Gastroesophageal sphincter (tissue), 4 donors: ENCODE data around the gene SETD9. TPM values are rescaled to one million over a fixed set of nuclear protein-coding genes. Genes with fewer than 3 reads are reported as not detected.
A peak's percentile ranks its signal among the peaks of the same experiment; 100 is the strongest.

Source experiments
- ATAC-seq: fragments of 150-250 bp; one replicate; pipeline ENCODE4 v1.9.1; 2016; ENCODE audit warnings: mild to moderate bottlenecking, moderate library complexity
- H3K27ac ChIP-seq, 4 donors: fragments of 200-600 bp; sonication (generic) in 3 of 4; 1 replicate in 3 of 4; 2 replicates in 1 of 4; pipeline ENCODE4 v1.5.1; 2016 to 2019
- H3K27me3 ChIP-seq: fragments of 200-600 bp; sonication (generic); one replicate; pipeline ENCODE4 v1.5.1; 2019
- H3K36me3 ChIP-seq, 2 donors: fragments of 200-600 bp; sonication (generic); one replicate each; pipeline ENCODE4 v1.5.1; 2019; ENCODE audit warnings: control low read depth in 1 of 2
- H3K4me1 ChIP-seq, 3 donors: fragments of 200-600 bp; sonication (generic); 1 replicate in 2 of 3; 2 replicates in 1 of 3; pipeline ENCODE4 v1.5.1; 2016 to 2019; ENCODE audit warnings: control low read depth in 2 of 3
- H3K4me3 ChIP-seq, 2 donors: fragments of 200-600 bp; sonication (generic); one replicate each; pipeline ENCODE4 v1.5.1; 2019; ENCODE audit warnings: mild to moderate bottlenecking in 1 of 2, moderate library complexity in 1 of 2
- H3K9me3 ChIP-seq, 3 donors: fragments of 200-600 bp; sonication (generic); one replicate each; pipeline ENCODE4 v1.5.1; 2017 to 2019; ENCODE audit warnings: control low read depth in 2 of 3
- CTCF ChIP-seq, 4 experiments: fragments of 200-600 bp in 2 of 4; fragments of 450-650 bp in 2 of 4; sonication (generic) in 1 of 4; IDR thresholded peaks; one replicate each; pipeline ENCODE4 v1.5.1; 2017 to 2019; ENCODE audit warnings: antibody characterized with exemption in 4 of 4, mild to moderate bottlenecking in 2 of 4, moderate library complexity in 2 of 4
- EP300 ChIP-seq: sonication (generic); formaldehyde crosslinking; IDR thresholded peaks from one replicate; pipeline ENCODE4 v1.6.1; 2017; ENCODE audit warnings: antibody characterized with exemption, mild to moderate bottlenecking
- POLR2A ChIP-seq, 2 donors: fragments of 450-650 bp; IDR thresholded peaks; one replicate each; pipeline ENCODE4 v1.6.1; 2017; ENCODE audit warnings: antibody characterized with exemption in 2 of 2, mild to moderate bottlenecking in 2 of 2, moderate library complexity in 1 of 2
- POLR2AphosphoS5 ChIP-seq: sonication (generic); formaldehyde crosslinking; IDR thresholded peaks from one replicate; pipeline ENCODE4 v1.6.1; 2017; ENCODE audit warnings: antibody characterized with exemption
- WGBS, 2 donors: methylation state at CpG; one replicate each; pipeline ENCODE4 v1.1.5; 2018; ENCODE audit warnings: low coverage in 1 of 2; 5-methylcytosine and 5-hydroxymethylcytosine counted together
- total RNA-seq, 4 donors: library from RNA; depleted of rRNA; stranded (reverse); fragments of >200 nt; gene quantifications; one replicate each; pipeline ENCODE4 v1.1.0, GENCODE V29; 2016

The SETD9 gene
- total RNA-seq, 4 donors from 2014 or later, result 5.9 to 19.6 (median 15.5) TPM

- no peak for TF ChIP-seq CTCF (IDR thresholded peaks at IDR 0.05)
- no peak for TF ChIP-seq POLR2A (IDR thresholded peaks at IDR 0.05)
- TF ChIP-seq EP300, result no peak
- TF ChIP-seq POLR2AphosphoS5, result no peak
- ATAC-seq, result no peak
Observed at GRCh38 chr5:56947052-56947451, 37.7 kb downstream of the SETD9 start.

GRCh38 chr5:56950626-56951125 is 41.3 kb downstream of the SETD9 start:
- H3K36me3 ChIP-seq, result peaks cover 0 to 14% of the 10 kb centered on the region in 2 donors
- H3K27ac ChIP-seq, result peak overlapping the region; percentile 54 to 96 (median 92)
- WGBS, 2 donors, result 0% methylated on average over 14 to 16 of the region's 33 CpGs
- ATAC-seq, result peak; percentile 49
- no peaks in the 10 kb centered on the region for H3K27me3 ChIP-seq
- no peaks in the 10 kb centered on the region for H3K9me3 ChIP-seq
- peaks cover 0 to 36% (median 0%) of the 10 kb centered on the region in 3 donors for H3K4me1 ChIP-seq
- H3K4me3 ChIP-seq, result peak overlapping the region; percentile 70 to 78
- TF ChIP-seq POLR2A (IDR thresholded peaks at IDR 0.05), result no peak
- no peak for TF ChIP-seq POLR2AphosphoS5
- no peak for TF ChIP-seq CTCF (IDR thresholded peaks at IDR 0.05)
- TF ChIP-seq EP300, result no peak

More at GRCh38 chr5:56947052-56947451, 37.7 kb downstream of the SETD9 start:
- Histone ChIP-seq H3K27ac (no peak overlapping the region), H3K36me3 (peaks cover 0 to 48% of the 10 kb centered on the region in 2 donors), H3K4me3 (no peak overlapping the region), H3K4me1 (peaks cover 0 to 28% (median 0%) of the 10 kb centered on the region in 3 donors), H3K9me3 (no peaks in the 10 kb centered on the region), H3K27me3 (no peaks in the 10 kb centered on the region)

- no peak for TF ChIP-seq EP300
- no peak for TF ChIP-seq POLR2AphosphoS5
- TF ChIP-seq POLR2A (IDR thresholded peaks at IDR 0.05), result no peak
- no peak for TF ChIP-seq CTCF (IDR thresholded peaks at IDR 0.05)
- peak overlapping the region; percentile 54 to 96 (median 92) for H3K27ac ChIP-seq
- WGBS, 2 donors, result 0% methylated on average over 1 of the region's 85 CpGs; no CpG with 5 or more reads in 1 of the 2 donors
- peaks cover 0 to 8% of the 10 kb centered on the region in 2 donors for H3K36me3 ChIP-seq
- peak overlapping the region; percentile 70 to 78 for H3K4me3 ChIP-seq
- no peaks in the 10 kb centered on the region for H3K27me3 ChIP-seq
- ATAC-seq, result peak; percentile 41
- H3K4me1 ChIP-seq, result peaks cover 0 to 36% (median 0%) of the 10 kb centered on the region in 3 donors
- no peaks in the 10 kb centered on the region for H3K9me3 ChIP-seq
Observed at GRCh38 chr5:56951126-56951945, 41.9 kb downstream of the SETD9 start.

- WGBS, 2 donors, result 0% methylated on average over 3 of the region's 89 CpGs
- TF ChIP-seq POLR2A (IDR thresholded peaks at IDR 0.05), result peak; percentile 14 to 44
- TF ChIP-seq CTCF (IDR thresholded peaks at IDR 0.05), result peak in 1 of 4 experiments; percentile 12
- TF ChIP-seq EP300, result no peak
Observed at GRCh38 chr5:56951946-56952691, 42.7 kb downstream of the SETD9 start, which contains the start of gene MIER3. Gene MIER3, minus strand, starts transcription at chr5:56952123. Its CDS starts 21 bp downstream, at chr5:56952102.

More at GRCh38 chr5:56951946-56952691, 42.7 kb downstream of the SETD9 start, which contains the start of gene MIER3:
- ATAC-seq, result peak; percentile 99
- Histone ChIP-seq H3K27me3 (no peaks in the 10 kb centered on the region), H3K4me1 (peaks cover 0 to 36% (median 0%) of the 10 kb centered on the region in 3 donors), H3K4me3 (peak within 1 kb of the TSS; percentile 70 to 78), H3K9me3 (no peaks in the 10 kb centered on the region), H3K36me3 (no peaks in the 10 kb centered on the region), H3K27ac (peak within 1 kb of the TSS; percentile 54 to 96 (median 92))
